UCSD-AML1 (cell line): ENCODE measurements around the gene METTL25.
A peak's percentile ranks its signal among the peaks of the same experiment; 100 is the strongest.
"Not testable (repeated sequence)": the region's sequence is repeated elsewhere in the genome, so short reads cannot be mapped to it uniquely, and the experiment has no call there.

ENCODE experiments used
- DNase-seq: peaks from one replicate; lab custom pipeline; 2025; ENCODE audit not compliant: unreplicated experiment; lab: John Stamatoyannopoulos, UW

METTL25 gene, protein sequence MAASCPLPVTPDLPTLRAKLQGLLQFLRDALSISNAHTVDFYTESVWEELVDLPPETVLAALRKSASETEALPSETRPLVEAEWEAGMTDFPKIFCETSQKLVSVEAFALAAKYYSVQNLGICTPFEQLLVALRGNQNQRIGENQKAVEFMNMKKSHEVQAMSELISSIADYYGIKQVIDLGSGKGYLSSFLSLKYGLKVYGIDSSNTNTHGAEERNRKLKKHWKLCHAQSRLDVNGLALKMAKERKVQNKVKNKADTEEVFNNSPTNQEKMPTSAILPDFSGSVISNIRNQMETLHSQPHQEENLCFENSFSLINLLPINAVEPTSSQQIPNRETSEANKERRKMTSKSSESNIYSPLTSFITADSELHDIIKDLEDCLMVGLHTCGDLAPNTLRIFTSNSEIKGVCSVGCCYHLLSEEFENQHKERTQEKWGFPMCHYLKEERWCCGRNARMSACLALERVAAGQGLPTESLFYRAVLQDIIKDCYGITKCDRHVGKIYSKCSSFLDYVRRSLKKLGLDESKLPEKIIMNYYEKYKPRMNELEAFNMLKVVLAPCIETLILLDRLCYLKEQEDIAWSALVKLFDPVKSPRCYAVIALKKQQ

DNA sequence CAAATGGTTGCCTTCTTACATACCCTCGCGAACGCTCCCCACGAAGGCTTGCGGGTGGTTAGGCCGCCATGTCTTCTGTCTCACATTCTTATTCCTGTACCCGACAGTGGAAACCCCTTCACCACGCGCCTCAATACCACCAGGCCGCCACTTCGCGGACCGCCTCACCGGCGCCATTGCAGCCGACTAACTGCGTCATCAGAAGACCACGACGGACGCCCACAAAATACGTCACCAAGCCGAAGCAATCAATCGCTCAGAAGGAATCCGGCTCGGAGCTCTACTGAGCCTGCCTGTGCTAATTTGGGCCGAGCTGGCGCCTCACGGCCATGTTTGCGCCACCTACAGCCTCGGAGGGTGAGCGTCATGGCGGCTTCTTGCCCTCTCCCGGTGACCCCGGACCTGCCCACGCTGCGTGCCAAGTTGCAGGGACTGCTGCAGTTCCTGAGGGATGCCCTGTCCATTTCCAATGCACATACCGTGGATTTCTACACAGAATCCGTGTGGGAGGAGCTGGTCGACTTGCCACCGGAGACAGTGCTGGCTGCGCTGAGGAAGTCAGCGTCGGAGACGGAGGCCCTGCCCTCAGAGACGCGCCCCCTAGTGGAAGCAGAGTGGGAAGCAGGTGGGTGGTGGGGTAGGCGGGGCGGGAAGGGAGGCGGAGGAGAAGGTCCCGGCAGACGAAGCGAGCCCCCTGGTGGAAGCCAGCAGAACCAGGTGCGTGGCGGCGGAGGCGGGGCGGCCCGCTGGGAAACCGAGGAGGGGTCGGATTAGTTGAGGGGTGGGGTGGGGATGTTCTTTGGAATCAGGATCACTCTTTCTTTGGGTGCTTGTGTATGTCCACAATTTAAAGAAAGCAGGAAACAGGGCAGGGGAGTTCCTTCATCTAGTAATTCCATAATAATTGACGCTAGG lies at the start of gene METTL25, which contains the start of gene CCDC59:
Gene METTL25 (plus strand): TSS at position 330 of the 915 bp plus-strand sequence. CDS start 37 bp downstream, at position 367.
Gene CCDC59 (minus strand): TSS at position 188 of the 915 bp plus-strand sequence. CDS start 11 bp downstream, at position 177.
- peak; percentile 97 for DNase-seq

- no peak for DNase-seq
Measured at GRCh38 chr12:82314406-82314892, 43.9 kb upstream of the METTL25 start.

DNA sequence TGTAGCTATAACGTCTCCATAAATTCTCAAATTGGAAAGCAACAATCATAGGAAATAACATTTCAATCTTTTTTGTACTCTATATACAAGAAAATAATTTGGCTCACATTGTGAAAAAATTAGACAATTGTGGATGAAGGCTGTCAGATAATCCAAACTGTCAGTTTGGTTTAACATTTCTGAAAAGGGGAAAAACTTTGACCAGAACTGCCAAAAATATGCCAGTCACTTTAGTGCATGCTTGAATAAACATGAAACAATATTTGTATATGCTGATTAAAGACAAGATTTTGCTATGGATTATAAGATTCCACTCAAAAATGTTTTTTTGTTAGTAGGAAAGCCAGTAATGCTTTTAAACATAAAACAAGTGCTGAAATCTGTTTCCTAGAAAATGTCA lies 39.1 kb upstream of the METTL25 start:
- DNase-seq: no peak

- DNase-seq: no peak
Measured at GRCh38 chr12:82325540-82326336, 32.6 kb upstream of the METTL25 start.

DNA sequence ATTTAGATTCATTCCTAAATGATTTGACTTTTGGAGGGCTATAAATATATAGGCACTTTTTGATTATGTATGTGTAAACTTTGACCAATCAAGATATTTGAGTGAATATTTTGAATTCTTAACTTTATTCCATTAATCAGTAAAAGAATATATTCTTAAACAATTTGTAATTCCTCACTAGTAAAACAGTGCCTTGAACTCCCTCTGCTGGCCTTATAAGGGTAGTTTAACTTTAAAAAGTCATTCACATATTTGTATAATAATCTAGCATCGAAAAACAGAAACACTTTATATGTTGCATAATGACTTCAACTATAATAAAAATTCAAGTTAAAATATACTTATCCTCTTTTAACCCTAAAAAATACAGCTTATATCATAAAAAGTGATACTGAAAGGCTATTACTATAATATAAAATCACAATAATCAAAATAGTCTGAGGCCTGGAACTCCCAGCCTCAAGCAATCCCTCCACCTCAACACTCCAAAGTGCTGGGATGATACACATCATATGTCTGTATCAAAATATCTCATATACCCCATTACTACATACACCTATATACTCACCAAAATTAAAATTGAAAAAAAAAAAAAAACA lies 31.3 kb upstream of the METTL25 start:
- DNase-seq: no peak

DNA sequence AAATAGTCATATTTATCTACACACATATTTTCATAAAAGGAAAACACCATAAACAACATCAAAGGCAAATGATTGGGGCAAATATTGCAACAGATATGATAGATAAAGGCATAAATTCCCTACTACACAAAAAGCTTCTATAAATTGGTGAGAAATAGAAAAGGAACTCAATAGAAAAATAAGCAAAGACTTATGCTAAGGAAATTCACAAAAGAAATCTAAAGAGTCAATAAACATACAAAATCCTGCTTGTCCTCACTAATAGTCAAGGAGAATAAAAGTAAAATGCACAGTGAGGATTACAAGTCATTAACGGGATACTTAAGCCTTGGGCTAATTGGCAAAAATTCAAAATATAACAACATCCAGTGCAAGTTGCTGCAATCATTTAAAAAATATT lies 30.5 kb upstream of the METTL25 start:
- DNase-seq: no peak

DNA sequence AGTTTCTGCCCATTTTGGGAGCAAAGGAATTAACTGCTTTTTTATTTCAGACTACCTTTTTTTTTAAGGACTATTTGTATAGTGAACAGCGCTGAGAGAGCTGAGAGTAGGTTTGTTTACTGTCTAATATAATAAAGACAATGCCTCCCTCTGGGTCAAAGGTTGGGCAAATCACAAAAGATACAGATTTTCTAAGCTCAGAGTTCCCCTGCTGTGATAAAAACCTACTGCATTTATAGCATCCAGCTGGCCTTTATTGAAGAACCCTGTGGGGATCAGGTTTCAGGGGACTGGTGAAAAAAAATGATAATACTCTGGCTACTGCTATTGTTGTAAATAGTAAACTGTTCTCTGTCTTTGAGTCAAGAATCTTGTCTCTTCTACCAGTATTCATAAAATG lies 28.8 kb upstream of the METTL25 start:
- DNase-seq: no peak

DNA sequence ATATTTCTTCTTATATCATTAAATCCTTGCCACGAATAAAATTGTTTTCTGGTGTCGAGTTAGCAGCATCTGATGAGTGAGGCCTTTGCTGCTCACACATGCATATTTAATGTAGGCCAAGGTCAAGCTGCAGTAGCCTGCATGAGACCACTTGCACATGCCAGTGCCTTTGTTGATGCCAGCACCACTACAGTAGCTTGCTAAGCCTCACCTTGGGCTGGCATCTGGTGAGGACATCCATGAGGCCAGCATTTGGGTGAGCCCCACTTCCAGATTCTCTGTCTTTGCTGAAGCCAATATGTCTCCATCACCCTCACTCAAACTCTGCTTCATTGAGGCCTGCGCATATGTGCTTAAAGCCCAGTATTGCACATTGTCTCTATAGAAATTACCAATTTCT lies 8.2 kb upstream of the METTL25 start:
- peak; percentile 4 for DNase-seq

GRCh38 chr12:82351390-82351789 lies 6.9 kb upstream of the METTL25 start:
- peak; percentile 3 for DNase-seq

- DNase-seq: no peak
Measured at GRCh38 chr12:82357340-82357739, 989 bp upstream of the METTL25 start.

DNA sequence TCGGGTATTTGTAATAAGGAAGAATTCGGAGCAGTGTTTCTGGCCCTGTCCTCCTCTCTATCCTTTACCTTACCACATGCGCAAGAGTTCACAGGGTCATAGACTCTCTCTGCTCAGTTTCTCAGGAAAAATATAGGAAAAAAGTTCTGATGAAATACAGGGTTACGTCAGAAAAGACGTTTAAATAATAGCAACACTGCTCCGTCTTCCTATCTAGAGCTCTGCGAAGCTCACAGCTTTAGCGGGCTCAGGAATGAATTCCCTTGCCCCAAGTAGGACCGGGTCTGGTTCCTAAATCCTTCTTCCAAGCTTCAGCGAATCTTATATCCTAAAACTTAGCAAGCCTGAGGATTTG lies 507 bp upstream of the METTL25 start:
- no peak for DNase-seq

DNA sequence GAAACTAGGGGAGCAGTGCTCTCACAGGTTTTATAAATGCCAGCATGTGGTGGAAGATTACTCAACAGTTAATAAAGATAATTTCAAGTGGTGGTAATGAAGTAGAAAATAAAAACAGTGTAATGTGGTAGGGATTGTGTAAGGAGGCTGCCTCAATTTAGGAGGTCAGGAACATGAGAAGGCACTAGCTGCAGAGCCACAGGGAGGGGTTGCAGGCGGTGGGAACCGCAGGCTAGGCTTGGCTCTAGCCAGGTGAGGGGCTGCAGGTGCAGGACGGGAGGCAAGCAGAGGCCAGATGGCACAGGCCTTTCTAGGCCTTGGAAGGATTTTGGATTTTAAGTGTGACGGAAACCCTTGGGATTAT lies 768 bp downstream of the METTL25 start:
- peak; percentile 11 for DNase-seq

GRCh38 chr12:82360834-82361233 lies 2.5 kb downstream of the METTL25 start:
- not testable (repeated sequence) for DNase-seq

- DNase-seq: no peak
Measured at GRCh38 chr12:82361461-82361915, 3.2 kb downstream of the METTL25 start.

- no peak for DNase-seq
Measured at GRCh38 chr12:82363990-82364389, 5.7 kb downstream of the METTL25 start.

DNA sequence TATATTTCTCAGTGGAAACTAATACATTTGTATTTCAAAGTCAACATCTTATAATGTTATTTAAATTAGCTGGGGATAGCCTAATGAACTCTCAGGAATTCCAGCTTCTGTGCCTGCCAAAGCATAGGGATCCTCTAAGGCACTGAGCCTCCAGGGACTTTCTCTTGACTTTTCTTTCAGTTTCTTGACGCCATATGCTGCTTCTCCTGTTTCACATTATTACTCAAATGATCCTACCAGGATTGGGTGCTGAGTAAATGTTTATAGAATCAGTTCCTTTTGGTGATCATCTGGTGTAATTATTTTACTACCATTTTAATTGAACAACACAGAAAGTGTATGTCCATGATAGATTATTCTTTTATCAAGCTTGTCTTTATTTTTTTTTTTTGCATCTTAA lies 7.9 kb downstream of the METTL25 start:
- no peak for DNase-seq

DNA sequence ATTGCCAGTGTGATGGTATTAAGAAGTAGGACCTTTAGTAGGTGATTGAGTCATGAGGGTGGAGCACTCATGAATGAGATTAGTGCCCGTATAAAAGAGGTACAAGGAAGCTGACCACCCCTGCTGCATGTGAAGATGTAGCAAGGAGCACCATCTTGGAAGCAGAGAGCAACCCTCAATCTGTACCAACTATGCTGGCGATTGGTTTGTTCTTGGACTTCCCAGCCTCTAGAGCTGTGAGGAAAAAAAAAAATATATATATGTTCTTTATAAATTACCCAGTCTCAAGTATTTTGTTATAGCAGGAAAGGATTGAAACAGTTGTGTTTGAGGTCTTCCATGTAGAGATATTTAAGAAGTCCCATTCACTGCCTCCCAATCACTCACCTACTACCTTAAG lies 16.9 kb downstream of the METTL25 start:
- no peak for DNase-seq

DNA sequence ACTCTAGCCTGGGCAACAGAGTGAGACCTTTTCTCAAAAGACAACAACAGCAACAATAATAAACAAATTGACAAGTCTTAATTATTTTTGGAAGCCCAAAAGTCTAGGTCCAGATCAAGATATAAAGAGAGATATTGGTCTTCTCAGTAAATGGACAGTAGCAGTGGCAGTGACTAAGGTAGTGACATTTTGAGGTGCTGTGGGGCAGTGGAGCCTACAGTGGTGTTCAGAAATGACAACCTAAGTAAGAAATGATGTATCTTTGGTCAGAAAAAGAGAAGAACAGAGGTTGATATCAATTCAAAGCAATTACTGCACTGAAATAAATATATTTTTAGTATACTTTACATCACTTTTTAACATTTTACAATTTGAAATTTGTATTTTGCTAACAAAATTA lies 20.7 kb downstream of the METTL25 start:
- no peak for DNase-seq

DNA sequence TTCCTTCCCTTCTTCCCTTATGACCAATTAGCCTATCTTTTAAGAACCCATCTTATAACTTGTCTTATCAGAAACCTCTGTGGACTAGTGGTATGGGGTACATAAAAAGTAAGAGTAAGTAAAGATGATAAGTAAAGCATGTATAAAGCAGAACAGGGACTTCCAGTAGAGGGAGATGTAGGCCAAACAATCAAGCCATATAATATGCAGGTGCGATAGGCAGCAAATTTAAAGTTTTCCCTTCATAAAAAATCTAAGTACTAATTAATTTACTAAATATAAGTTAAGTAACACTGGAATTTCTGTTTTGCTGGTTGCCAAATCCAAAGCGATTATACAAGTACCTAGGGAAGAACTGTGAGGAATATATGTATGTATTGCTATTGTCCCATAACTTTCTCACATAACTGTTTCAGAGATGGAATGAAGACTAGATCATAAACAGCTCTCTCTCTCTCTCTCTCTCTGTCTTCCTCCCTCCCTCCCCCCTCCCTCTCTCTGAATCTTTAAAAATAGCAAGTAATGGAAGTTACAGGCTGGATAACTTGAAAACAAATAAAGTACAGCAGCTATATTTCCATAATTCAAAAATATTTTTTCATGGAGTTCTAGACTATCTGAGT lies 25.7 kb downstream of the METTL25 start:
- no peak for DNase-seq

DNA sequence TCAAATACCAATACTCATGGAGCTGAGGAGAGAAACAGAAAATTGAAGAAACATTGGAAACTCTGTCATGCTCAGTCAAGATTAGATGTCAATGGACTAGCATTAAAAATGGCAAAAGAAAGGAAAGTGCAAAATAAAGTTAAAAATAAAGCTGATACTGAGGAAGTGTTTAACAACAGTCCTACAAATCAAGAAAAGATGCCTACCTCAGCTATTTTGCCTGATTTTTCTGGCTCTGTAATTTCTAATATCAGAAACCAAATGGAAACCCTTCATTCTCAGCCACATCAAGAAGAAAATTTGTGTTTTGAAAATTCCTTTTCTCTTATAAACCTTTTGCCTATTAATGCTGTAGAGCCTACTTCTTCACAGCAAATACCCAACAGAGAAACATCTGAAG lies 40.5 kb downstream of the METTL25 start:
- no peak for DNase-seq
